ENCODE results near the gene ZBTB16.
A peak's percentile ranks its signal among the peaks of the same experiment; 100 is the strongest.

The ZBTB16 gene

GRCh38 chr11:114036147-114036811 is 23.2 kb upstream of the ZBTB16 start:
- Histone ChIP-seq H3K27me3 (replicated peaks; ENCODE audit: control insufficient read depth, insufficient read depth, low read length) (peaks cover 1% of the 10 kb centered on the region), H3K4me3 (replicated peaks; ENCODE audit: low read depth, low read length) (no peak overlapping the region), H3K36me3 (ENCODE audit: control insufficient read depth, insufficient read depth, low read length) (no peaks in the 10 kb centered on the region)
- no peak for DNase-seq (ENCODE audit: extremely low read depth, insufficient read length)
- peak; percentile 49 for TF ChIP-seq CTCF (IDR thresholded peaks at IDR 0.05; ENCODE audit: insufficient read depth, low read length, poor library complexity, severe bottlenecking)

- no peak for DNase-seq (ENCODE audit: extremely low read depth, insufficient read length)
- TF ChIP-seq CTCF (IDR thresholded peaks at IDR 0.05; ENCODE audit: insufficient read depth, low read length, poor library complexity, severe bottlenecking): no peak
- Histone ChIP-seq H3K36me3 (ENCODE audit: control insufficient read depth, insufficient read depth, low read length) (no peaks in the 10 kb centered on the region), H3K4me3 (replicated peaks; ENCODE audit: low read depth, low read length) (no peak overlapping the region), H3K27me3 (replicated peaks; ENCODE audit: control insufficient read depth, insufficient read depth, low read length) (peaks cover 1% of the 10 kb centered on the region)
These were observed 22.6 kb upstream of the ZBTB16 start for GRCh38 chr11:114036958-114037357.

GRCh38 chr11:114039551-114039950 is 20.0 kb upstream of the ZBTB16 start:
- H3K36me3 ChIP-seq (ENCODE audit: control insufficient read depth, insufficient read depth, low read length): no peaks in the 10 kb centered on the region
- TF ChIP-seq CTCF (IDR thresholded peaks at IDR 0.05; ENCODE audit: insufficient read depth, low read length, poor library complexity, severe bottlenecking): no peak
- no peaks in the 10 kb centered on the region; the same call in none of the 2 replicates for H3K27me3 ChIP-seq (replicated peaks; ENCODE audit: control insufficient read depth, insufficient read depth, low read length)
- no peak for DNase-seq (ENCODE audit: extremely low read depth, insufficient read length)
- no peak overlapping the region for H3K4me3 ChIP-seq (replicated peaks; ENCODE audit: low read depth, low read length)

GRCh38 chr11:114040706-114041211 is 18.8 kb upstream of the ZBTB16 start:
- DNase-seq (ENCODE audit: extremely low read depth, insufficient read length): no peak
- no peaks in the 10 kb centered on the region for H3K36me3 ChIP-seq (ENCODE audit: control insufficient read depth, insufficient read depth, low read length)
- no peaks in the 10 kb centered on the region; the same call in 1 of the 2 replicates for H3K27me3 ChIP-seq (replicated peaks; ENCODE audit: control insufficient read depth, insufficient read depth, low read length)
- no peak overlapping the region for H3K4me3 ChIP-seq (replicated peaks; ENCODE audit: low read depth, low read length)
- TF ChIP-seq CTCF (IDR thresholded peaks at IDR 0.05; ENCODE audit: insufficient read depth, low read length, poor library complexity, severe bottlenecking): no peak

GRCh38 chr11:114042234-114042633 is 17.3 kb upstream of the ZBTB16 start:
- H3K36me3 ChIP-seq (ENCODE audit: control insufficient read depth, insufficient read depth, low read length): no peaks in the 10 kb centered on the region
- no peaks in the 10 kb centered on the region; the same call in 1 of the 2 replicates for H3K27me3 ChIP-seq (replicated peaks; ENCODE audit: control insufficient read depth, insufficient read depth, low read length)
- no peak overlapping the region for H3K4me3 ChIP-seq (replicated peaks; ENCODE audit: low read depth, low read length)
- no peak for DNase-seq (ENCODE audit: extremely low read depth, insufficient read length)
- no peak for TF ChIP-seq CTCF (IDR thresholded peaks at IDR 0.05; ENCODE audit: insufficient read depth, low read length, poor library complexity, severe bottlenecking)
